Measurements from ENCODE around the gene ANGPTL8. TPM values are rescaled to one million over a fixed set of nuclear protein-coding genes. Genes with fewer than 3 reads are reported as not detected.

Gene ANGPTL8
- total and polyA plus RNA-seq, 2 experiments from 2014 or later = not detected

DNA sequence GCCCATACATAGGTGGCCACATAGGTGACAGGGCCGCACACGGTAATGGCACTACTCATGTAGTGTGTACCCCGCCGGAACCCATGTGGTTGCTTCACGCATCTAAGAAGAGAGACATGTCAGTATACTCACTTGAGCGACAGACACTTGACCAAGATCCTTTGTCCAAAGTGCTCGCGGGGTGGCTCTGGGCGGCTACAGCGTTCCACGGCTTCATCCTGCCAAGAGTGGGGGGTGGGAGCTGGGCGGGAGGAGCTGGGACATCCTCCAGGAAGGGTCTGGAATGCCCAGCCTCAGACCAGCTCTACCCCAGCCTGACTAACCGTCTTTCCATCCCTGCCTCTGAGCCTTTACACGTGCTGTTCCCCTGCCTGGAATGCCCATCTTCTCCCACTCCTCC lies 8.5 kb downstream of the ANGPTL8 start:
- Histone ChIP-seq H2AFZ (no peak overlapping the region), H4K20me1 (replicated peaks; ENCODE audit: insufficient read depth) (no peaks in the 10 kb centered on the region; the same call in 1 of the 2 replicates), H3K79me2 (replicated peaks; ENCODE audit: insufficient read depth) (no peaks in the 10 kb centered on the region), H3K9me2 (ENCODE audit: insufficient read depth) (no peaks in the 10 kb centered on the region), H3K4me2 (no peak overlapping the region), H3K27me3 (ENCODE audit: insufficient read depth) (no peaks in the 10 kb centered on the region), H3K4me3 (no peak overlapping the region), H3K36me3 (ENCODE audit: insufficient read depth) (peaks cover 6% of the 10 kb centered on the region; the same call in 1 of the 2 replicates), H3F3A (replicated peaks; ENCODE audit: low read depth) (0 out of 2 replicates have a peak, but pooled peaks cover 3% of the 10 kb centered on the region), H3K4me1 (ENCODE audit: insufficient read depth) (no peaks in the 10 kb centered on the region), H3K27ac (ENCODE audit: low read depth) (no peak overlapping the region)
- Mint-ChIP-seq H3K4me1 (no peaks in the 10 kb centered on the region), H3K27me3 (ENCODE audit: insufficient read depth, low read depth, poor library complexity) (peaks cover 7% of the 10 kb centered on the region), H3K9me3 (no peaks in the 10 kb centered on the region), H3K4me3 (no peak overlapping the region), H3K27ac (no peak overlapping the region), H3K36me3 (ENCODE audit: low read depth) (peaks cover 39% of the 10 kb centered on the region)
- no peak for TF ChIP-seq STAT1 (IDR thresholded peaks at IDR 0.05; ENCODE audit: unreplicated experiment)
- no peak for TF ChIP-seq POLR2AphosphoS5 (IDR thresholded peaks at IDR 0.05; ENCODE audit: low read depth)
- no peak for TF ChIP-seq ZNF114 (CRISPR knock-in tag; IDR thresholded peaks at IDR 0.05)
- TF ChIP-seq, protein P1, sequence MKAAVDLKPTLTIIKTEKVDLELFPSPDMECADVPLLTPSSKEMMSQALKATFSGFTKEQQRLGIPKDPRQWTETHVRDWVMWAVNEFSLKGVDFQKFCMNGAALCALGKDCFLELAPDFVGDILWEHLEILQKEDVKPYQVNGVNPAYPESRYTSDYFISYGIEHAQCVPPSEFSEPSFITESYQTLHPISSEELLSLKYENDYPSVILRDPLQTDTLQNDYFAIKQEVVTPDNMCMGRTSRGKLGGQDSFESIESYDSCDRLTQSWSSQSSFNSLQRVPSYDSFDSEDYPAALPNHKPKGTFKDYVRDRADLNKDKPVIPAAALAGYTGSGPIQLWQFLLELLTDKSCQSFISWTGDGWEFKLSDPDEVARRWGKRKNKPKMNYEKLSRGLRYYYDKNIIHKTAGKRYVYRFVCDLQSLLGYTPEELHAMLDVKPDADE (IDR thresholded peaks at IDR 0.05) = no peak
- TF ChIP-seq, protein P2, sequence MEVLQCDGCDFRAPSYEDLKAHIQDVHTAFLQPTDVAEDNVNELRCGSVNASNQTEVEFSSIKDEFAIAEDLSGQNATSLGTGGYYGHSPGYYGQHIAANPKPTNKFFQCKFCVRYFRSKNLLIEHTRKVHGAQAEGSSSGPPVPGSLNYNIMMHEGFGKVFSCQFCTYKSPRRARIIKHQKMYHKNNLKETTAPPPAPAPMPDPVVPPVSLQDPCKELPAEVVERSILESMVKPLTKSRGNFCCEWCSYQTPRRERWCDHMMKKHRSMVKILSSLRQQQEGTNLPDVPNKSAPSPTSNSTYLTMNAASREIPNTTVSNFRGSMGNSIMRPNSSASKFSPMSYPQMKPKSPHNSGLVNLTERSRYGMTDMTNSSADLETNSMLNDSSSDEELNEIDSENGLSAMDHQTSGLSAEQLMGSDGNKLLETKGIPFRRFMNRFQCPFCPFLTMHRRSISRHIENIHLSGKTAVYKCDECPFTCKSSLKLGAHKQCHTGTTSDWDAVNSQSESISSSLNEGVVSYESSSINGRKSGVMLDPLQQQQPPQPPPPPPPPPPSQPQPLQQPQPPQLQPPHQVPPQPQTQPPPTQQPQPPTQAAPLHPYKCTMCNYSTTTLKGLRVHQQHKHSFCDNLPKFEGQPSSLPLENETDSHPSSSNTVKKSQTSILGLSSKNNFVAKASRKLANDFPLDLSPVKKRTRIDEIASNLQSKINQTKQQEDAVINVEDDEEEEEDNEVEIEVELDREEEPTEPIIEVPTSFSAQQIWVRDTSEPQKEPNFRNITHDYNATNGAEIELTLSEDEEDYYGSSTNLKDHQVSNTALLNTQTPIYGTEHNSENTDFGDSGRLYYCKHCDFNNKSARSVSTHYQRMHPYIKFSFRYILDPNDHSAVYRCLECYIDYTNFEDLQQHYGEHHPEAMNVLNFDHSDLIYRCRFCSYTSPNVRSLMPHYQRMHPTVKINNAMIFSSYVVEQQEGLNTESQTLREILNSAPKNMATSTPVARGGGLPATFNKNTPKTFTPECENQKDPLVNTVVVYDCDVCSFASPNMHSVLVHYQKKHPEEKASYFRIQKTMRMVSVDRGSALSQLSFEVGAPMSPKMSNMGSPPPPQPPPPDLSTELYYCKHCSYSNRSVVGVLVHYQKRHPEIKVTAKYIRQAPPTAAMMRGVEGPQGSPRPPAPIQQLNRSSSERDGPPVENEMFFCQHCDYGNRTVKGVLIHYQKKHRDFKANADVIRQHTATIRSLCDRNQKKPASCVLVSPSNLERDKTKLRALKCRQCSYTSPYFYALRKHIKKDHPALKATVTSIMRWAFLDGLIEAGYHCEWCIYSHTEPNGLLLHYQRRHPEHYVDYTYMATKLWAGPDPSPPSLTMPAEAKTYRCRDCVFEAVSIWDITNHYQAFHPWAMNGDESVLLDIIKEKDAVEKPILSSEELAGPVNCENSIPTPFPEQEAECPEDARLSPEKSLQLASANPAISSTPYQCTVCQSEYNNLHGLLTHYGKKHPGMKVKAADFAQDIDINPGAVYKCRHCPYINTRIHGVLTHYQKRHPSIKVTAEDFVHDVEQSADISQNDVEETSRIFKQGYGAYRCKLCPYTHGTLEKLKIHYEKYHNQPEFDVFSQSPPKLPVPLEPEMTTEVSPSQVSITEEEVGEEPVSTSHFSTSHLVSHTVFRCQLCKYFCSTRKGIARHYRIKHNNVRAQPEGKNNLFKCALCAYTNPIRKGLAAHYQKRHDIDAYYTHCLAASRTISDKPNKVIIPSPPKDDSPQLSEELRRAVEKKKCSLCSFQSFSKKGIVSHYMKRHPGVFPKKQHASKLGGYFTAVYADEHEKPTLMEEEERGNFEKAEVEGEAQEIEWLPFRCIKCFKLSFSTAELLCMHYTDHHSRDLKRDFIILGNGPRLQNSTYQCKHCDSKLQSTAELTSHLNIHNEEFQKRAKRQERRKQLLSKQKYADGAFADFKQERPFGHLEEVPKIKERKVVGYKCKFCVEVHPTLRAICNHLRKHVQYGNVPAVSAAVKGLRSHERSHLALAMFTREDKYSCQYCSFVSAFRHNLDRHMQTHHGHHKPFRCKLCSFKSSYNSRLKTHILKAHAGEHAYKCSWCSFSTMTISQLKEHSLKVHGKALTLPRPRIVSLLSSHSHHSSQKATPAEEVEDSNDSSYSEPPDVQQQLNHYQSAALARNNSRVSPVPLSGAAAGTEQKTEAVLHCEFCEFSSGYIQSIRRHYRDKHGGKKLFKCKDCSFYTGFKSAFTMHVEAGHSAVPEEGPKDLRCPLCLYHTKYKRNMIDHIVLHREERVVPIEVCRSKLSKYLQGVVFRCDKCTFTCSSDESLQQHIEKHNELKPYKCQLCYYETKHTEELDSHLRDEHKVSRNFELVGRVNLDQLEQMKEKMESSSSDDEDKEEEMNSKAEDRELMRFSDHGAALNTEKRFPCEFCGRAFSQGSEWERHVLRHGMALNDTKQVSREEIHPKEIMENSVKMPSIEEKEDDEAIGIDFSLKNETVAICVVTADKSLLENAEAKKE (CRISPR knock-in tag; IDR thresholded peaks at IDR 0.05) = no peak
- TF ChIP-seq EZH2 (IDR thresholded peaks at IDR 0.05; ENCODE audit: low read depth, unreplicated experiment) = no peak
- no peak for TF ChIP-seq ZNF331 (CRISPR knock-in tag; IDR thresholded peaks at IDR 0.05; ENCODE audit: low read depth)
- no peak for TF ChIP-seq JUNB (IDR thresholded peaks at IDR 0.05; ENCODE audit: unreplicated experiment)
- TF ChIP-seq, protein P3, sequence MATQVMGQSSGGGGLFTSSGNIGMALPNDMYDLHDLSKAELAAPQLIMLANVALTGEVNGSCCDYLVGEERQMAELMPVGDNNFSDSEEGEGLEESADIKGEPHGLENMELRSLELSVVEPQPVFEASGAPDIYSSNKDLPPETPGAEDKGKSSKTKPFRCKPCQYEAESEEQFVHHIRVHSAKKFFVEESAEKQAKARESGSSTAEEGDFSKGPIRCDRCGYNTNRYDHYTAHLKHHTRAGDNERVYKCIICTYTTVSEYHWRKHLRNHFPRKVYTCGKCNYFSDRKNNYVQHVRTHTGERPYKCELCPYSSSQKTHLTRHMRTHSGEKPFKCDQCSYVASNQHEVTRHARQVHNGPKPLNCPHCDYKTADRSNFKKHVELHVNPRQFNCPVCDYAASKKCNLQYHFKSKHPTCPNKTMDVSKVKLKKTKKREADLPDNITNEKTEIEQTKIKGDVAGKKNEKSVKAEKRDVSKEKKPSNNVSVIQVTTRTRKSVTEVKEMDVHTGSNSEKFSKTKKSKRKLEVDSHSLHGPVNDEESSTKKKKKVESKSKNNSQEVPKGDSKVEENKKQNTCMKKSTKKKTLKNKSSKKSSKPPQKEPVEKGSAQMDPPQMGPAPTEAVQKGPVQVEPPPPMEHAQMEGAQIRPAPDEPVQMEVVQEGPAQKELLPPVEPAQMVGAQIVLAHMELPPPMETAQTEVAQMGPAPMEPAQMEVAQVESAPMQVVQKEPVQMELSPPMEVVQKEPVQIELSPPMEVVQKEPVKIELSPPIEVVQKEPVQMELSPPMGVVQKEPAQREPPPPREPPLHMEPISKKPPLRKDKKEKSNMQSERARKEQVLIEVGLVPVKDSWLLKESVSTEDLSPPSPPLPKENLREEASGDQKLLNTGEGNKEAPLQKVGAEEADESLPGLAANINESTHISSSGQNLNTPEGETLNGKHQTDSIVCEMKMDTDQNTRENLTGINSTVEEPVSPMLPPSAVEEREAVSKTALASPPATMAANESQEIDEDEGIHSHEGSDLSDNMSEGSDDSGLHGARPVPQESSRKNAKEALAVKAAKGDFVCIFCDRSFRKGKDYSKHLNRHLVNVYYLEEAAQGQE (IDR thresholded peaks at IDR 0.05; ENCODE audit: unreplicated experiment) = no peak
- no peak for TF ChIP-seq CREB1 (CRISPR knock-in tag; IDR thresholded peaks at IDR 0.05; ENCODE audit: low read depth)
- TF ChIP-seq, protein P4, sequence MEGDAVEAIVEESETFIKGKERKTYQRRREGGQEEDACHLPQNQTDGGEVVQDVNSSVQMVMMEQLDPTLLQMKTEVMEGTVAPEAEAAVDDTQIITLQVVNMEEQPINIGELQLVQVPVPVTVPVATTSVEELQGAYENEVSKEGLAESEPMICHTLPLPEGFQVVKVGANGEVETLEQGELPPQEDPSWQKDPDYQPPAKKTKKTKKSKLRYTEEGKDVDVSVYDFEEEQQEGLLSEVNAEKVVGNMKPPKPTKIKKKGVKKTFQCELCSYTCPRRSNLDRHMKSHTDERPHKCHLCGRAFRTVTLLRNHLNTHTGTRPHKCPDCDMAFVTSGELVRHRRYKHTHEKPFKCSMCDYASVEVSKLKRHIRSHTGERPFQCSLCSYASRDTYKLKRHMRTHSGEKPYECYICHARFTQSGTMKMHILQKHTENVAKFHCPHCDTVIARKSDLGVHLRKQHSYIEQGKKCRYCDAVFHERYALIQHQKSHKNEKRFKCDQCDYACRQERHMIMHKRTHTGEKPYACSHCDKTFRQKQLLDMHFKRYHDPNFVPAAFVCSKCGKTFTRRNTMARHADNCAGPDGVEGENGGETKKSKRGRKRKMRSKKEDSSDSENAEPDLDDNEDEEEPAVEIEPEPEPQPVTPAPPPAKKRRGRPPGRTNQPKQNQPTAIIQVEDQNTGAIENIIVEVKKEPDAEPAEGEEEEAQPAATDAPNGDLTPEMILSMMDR (conservative IDR thresholded peaks at IDR 0.05; ENCODE audit: low read depth in 2 of 2) = no peak
- no peak for TF ChIP-seq NANOG (IDR thresholded peaks at IDR 0.05; ENCODE audit: borderline replicate concordance)
- no peak for TF ChIP-seq EZH2phosphoT487 (IDR thresholded peaks at IDR 0.05; ENCODE audit: unreplicated experiment)
- ATAC-seq = no peak
- no peak for DNase-seq (ENCODE audit: low spot score)
